ENCODE data around the gene UGT2A3.
"Not testable (repeated sequence)": the region's sequence is repeated elsewhere in the genome, so short reads cannot be mapped to it uniquely, and the experiment has no call there.

Gene UGT2A3

GRCh38 chr4:68951078-68951805 is at the start of gene UGT2A3:
Gene UGT2A3, minus strand, starts transcription at chr4:68951804. Its CDS starts 44 bp downstream, at chr4:68951760.
- DNase-seq: no peak

- no peak for DNase-seq
These were observed 45.4 kb upstream of the UGT2A3 start for GRCh38 chr4:68997040-68997439.

GRCh38 chr4:68995292-68995691 is 43.7 kb upstream of the UGT2A3 start:
- no peak for DNase-seq

GRCh38 chr4:68987007-68987406 is 35.4 kb upstream of the UGT2A3 start:
- no peak for DNase-seq

- no peak for DNase-seq
These were observed 33.8 kb upstream of the UGT2A3 start for GRCh38 chr4:68985442-68985841.

GRCh38 chr4:68984947-68985346 is 33.3 kb upstream of the UGT2A3 start:
- no peak for DNase-seq

- DNase-seq: no peak
These were observed 11.8 kb upstream of the UGT2A3 start for GRCh38 chr4:68963374-68963773.

- DNase-seq: no peak
These were observed 11.3 kb upstream of the UGT2A3 start for GRCh38 chr4:68962868-68963267.

- no peak for DNase-seq
These were observed 8.9 kb upstream of the UGT2A3 start for GRCh38 chr4:68960294-68961163.

GRCh38 chr4:68959085-68959484 is 7.5 kb upstream of the UGT2A3 start:
- DNase-seq: not testable (repeated sequence)

GRCh38 chr4:68954126-68954525 is 2.5 kb upstream of the UGT2A3 start:
- no peak for DNase-seq

GRCh38 chr4:68953056-68953596 is 1.5 kb upstream of the UGT2A3 start:
- no peak for DNase-seq

GRCh38 chr4:68951806-68952585 is 392 bp upstream of the UGT2A3 start:
- no peak for DNase-seq

GRCh38 chr4:68950033-68950432 is 1.6 kb downstream of the UGT2A3 start:
- no peak for DNase-seq

- DNase-seq: no peak
These were observed 2.6 kb downstream of the UGT2A3 start for GRCh38 chr4:68948985-68949384.

GRCh38 chr4:68948044-68948743 is 3.4 kb downstream of the UGT2A3 start:
- no peak for DNase-seq

GRCh38 chr4:68929076-68929737 is 22.4 kb downstream of the UGT2A3 start:
- DNase-seq: no peak

- DNase-seq: no peak
These were observed 24.4 kb downstream of the UGT2A3 start for GRCh38 chr4:68927165-68927564.

- not testable (repeated sequence) for DNase-seq
These were observed 29.4 kb downstream of the UGT2A3 start for GRCh38 chr4:68922202-68922601.

GRCh38 chr4:68921051-68921450 is 30.6 kb downstream of the UGT2A3 start:
- DNase-seq: no peak

- DNase-seq: no peak
These were observed 34.6 kb downstream of the UGT2A3 start for GRCh38 chr4:68917016-68917415.

- no peak for DNase-seq
These were observed 38.8 kb downstream of the UGT2A3 start for GRCh38 chr4:68912807-68913206.

Measured in CD4-positive, alpha-beta T cell treated with Interleukin-4 for 4 hours (primary cell).